Spleen (tissue), 11 donors: ENCODE results near the gene SPX. TPM values are rescaled to one million over a fixed set of nuclear protein-coding genes. Genes with fewer than 3 reads are reported as not detected.

Experiments
- DNase-seq: peaks from one replicate; pipeline ENCODE4 v3.0.0-alpha.2; 2020
- H3K27ac ChIP-seq, 8 donors: fragments of 200-600 bp; sonication (generic) in 7 of 8; 1 replicate in 4 of 8; 2 replicates in 4 of 8; pipeline versions ENCODE4 v1.5.0 to v1.8.0; 2016 to 2021; ENCODE audit warnings: inconsistent platforms in 4 of 8, mild to moderate bottlenecking in 4 of 8, moderate library complexity in 1 of 8
- H3K27me3 ChIP-seq, 7 donors: fragments of 200-600 bp; sonication (generic) in 6 of 7; replicated peaks in 1 of 7; 1 replicate in 4 of 7; 2 replicates in 3 of 7; pipeline versions ENCODE4 v1.5.0 to v1.8.0; 2016 to 2021; ENCODE audit warnings: inconsistent platforms in 3 of 7, mild to moderate bottlenecking in 1 of 7
- H3K36me3 ChIP-seq, 6 donors: fragments of 200-600 bp; sonication (generic) in 5 of 6; 1 replicate in 4 of 6; 2 replicates in 2 of 6; pipeline versions ENCODE4 v1.5.0 to v1.8.0; 2016 to 2021; ENCODE audit warnings: inconsistent platforms in 2 of 6
- H3K4me1 ChIP-seq, 6 donors: fragments of 200-600 bp; sonication (generic) in 5 of 6; 1 replicate in 3 of 6; 2 replicates in 3 of 6; pipeline versions ENCODE4 v1.5.0 to v1.8.0; 2016 to 2021; ENCODE audit warnings: inconsistent platforms in 3 of 6
- H3K4me3 ChIP-seq, 8 donors: fragments of 200-600 bp; sonication (generic) in 7 of 8; 1 replicate in 4 of 8; 2 replicates in 4 of 8; pipeline versions ENCODE4 v1.5.0 to v1.8.0; 2016 to 2021; ENCODE audit warnings: inconsistent platforms in 4 of 8, mild to moderate bottlenecking in 4 of 8, moderate library complexity in 2 of 8
- H3K9me3 ChIP-seq, 8 donors: fragments of 200-600 bp; sonication (generic) in 7 of 8; 1 replicate in 4 of 8; 2 replicates in 4 of 8; pipeline versions ENCODE4 v1.5.0 to v1.8.0; 2016 to 2021; ENCODE audit warnings: inconsistent platforms in 4 of 8
- POLR2A ChIP-seq, 3 donors: fragments of 450-650 bp; IDR thresholded peaks; one replicate each; pipeline ENCODE4 v1.5.1; 2017; ENCODE audit warnings: antibody characterized with exemption in 3 of 3, mild to moderate bottlenecking in 1 of 3
- POLR2AphosphoS5 ChIP-seq, 3 donors: sonication (generic); formaldehyde crosslinking; IDR thresholded peaks; one replicate each; pipeline ENCODE4 v1.5.1; 2017; ENCODE audit warnings: antibody characterized with exemption in 3 of 3
- WGBS, 5 donors: extraction: QIAGEN DNeasy Blood & Tissue Kit in 3 of 5; methylation state at CpG; one replicate each; pipeline versions ENCODE4 v1.1.5 to v1.1.7; 2013 to 2018; 5-methylcytosine and 5-hydroxymethylcytosine counted together
- intact Hi-C: fragments of 100-400 bp; cut with DNase I; formaldehyde crosslinking; loops from one replicate; pipeline ENCODE4 v1.15.0; 2023; ENCODE audit warnings: low total_unique reads
- polyA plus RNA-seq, 3 donors: library from polyadenylated mRNA; stranded (reverse); fragments of 200-250 nt; gene quantifications; one replicate each; pipeline ENCODE4 v1.2.1, GENCODE V29; 2013
- total RNA-seq, 7 donors: library from RNA; depleted of rRNA in 3 of 7; stranded (reverse); fragments of >200 nt in 3 of 7; fragmentation: NEBNext Ultra II Directional in 4 of 7; extraction: Animal tissue kit (Norgen Biotek cat#: 25700) in 4 of 7; gene quantifications; one replicate each; pipeline versions ENCODE4 v1.1.0 to v1.2.1, GENCODE V29; 2016 to 2021
- TF ChIP-seq, protein P1 (sequence below), 11 experiments: fragments of 200-600 bp in 7 of 11; fragments of 450-650 bp in 4 of 11; sonication (generic) in 4 of 11; IDR thresholded peaks in 8 of 11; conservative IDR thresholded peaks in 3 of 11; 1 replicate in 7 of 11; 2 replicates in 4 of 11; pipeline versions ENCODE4 v1.4.0 to v1.8.0; 2016 to 2021; ENCODE audit warnings: antibody characterized with exemption in 11 of 11, inconsistent platforms in 4 of 11, mild to moderate bottlenecking in 1 of 11
- donor health status: healthy with polysubstance abuse.
- donor health status: DM: no; HTN: no; CAD: no; lungs with moderate emphysema.
- donor health status: DM: no; HTN: no; CAD: no.
- donor health status: Bipolar disorder and iron deficiency.
- donor health status: healthy.
- donor health status: DM: no; HTN: no; CAD: no.
- donor health status: DM: yes; HTN: yes; CAD: no.

The SPX gene
- total and polyA plus RNA-seq, 10 donors, result 0.15 to 1.3 (median 0.53) TPM; not detected in 1

DNA sequence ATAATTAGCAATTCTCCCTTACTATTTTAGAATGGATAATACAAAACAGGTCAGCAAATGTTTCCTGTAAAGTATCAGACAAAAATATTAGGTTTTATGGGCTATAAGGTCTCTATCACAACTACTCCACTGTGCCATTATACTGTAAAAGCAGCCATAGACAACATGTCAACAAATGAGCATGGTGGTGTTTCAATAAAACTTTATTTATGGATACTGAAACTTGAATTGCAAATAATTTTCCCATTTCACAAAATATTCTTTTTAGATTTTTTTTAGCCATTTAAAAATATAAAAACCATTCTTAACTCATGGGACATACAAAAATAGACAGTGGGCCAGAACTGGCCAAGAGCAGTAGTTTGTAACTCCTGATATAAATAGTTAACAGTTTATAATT, 40.1 kb upstream of the SPX start:
- Histone ChIP-seq H3K36me3 (peaks cover 7 to 99% (median 55%) of the 10 kb centered on the region in 6 donors), H3K4me1 (no peaks in the 10 kb centered on the region), H3K9me3 (no peaks in the 10 kb centered on the region), H3K27me3 (no peaks in the 10 kb centered on the region), H3K4me3 (no peak overlapping the region), H3K27ac (no peak overlapping the region)
- DNase-seq, result no peak
- TF ChIP-seq POLR2AphosphoS5 (IDR thresholded peaks at IDR 0.05), result no peak
- TF ChIP-seq POLR2A (IDR thresholded peaks at IDR 0.05), result no peak
- TF ChIP-seq, protein P1, sequence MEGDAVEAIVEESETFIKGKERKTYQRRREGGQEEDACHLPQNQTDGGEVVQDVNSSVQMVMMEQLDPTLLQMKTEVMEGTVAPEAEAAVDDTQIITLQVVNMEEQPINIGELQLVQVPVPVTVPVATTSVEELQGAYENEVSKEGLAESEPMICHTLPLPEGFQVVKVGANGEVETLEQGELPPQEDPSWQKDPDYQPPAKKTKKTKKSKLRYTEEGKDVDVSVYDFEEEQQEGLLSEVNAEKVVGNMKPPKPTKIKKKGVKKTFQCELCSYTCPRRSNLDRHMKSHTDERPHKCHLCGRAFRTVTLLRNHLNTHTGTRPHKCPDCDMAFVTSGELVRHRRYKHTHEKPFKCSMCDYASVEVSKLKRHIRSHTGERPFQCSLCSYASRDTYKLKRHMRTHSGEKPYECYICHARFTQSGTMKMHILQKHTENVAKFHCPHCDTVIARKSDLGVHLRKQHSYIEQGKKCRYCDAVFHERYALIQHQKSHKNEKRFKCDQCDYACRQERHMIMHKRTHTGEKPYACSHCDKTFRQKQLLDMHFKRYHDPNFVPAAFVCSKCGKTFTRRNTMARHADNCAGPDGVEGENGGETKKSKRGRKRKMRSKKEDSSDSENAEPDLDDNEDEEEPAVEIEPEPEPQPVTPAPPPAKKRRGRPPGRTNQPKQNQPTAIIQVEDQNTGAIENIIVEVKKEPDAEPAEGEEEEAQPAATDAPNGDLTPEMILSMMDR (IDR thresholded peaks at IDR 0.05 in 8 of 11, conservative IDR thresholded peaks at IDR 0.05 in 3 of 11), result no peak
- intact Hi-C loops, result no loop called here

DNA sequence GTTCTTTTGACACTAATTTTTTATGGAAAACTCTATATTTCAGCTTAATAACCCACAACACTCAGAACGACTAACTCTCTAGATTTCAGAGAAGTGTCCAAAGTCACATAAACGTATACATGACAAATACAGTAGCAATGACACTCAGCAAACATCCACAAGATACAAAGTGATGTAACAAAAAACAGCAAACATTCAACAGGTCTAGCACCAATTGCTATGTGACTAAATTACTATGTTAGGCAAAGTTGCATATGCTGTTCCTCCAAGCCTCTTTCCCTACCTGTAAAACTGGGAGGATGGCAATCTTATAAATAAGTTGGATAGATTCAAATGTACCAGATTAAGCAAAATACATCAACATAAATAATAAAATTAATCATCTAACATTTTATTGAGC, 26.3 kb upstream of the SPX start:
- no peak overlapping the region for H3K27ac ChIP-seq
- H3K36me3 ChIP-seq, result peaks cover 2 to 45% (median 40%) of the 10 kb centered on the region in 6 donors
- TF ChIP-seq POLR2AphosphoS5 (IDR thresholded peaks at IDR 0.05) (no peak), POLR2A (IDR thresholded peaks at IDR 0.05) (no peak)
- TF ChIP-seq, protein P1 (IDR thresholded peaks at IDR 0.05 in 8 of 11, conservative IDR thresholded peaks at IDR 0.05 in 3 of 11), result no peak
- 69 to 82% (median 78%) methylated on average over 2 of the region's 2 CpGs for WGBS, 5 donors
- intact Hi-C loops, result loop anchor here (10.0 kb wide), 1 partner anchor 65 kb away; the partner anchor contains the start of gene PYROXD1
- peaks cover 34 to 64% (median 52%) of the 10 kb centered on the region in 6 donors for H3K4me1 ChIP-seq
- DNase-seq, result no peak
- H3K4me3 ChIP-seq, result peak overlapping the region in 2 of 8 donors; percentile 88 to 90
- no peaks in the 10 kb centered on the region for H3K27me3 ChIP-seq
- no peaks in the 10 kb centered on the region for H3K9me3 ChIP-seq

DNA sequence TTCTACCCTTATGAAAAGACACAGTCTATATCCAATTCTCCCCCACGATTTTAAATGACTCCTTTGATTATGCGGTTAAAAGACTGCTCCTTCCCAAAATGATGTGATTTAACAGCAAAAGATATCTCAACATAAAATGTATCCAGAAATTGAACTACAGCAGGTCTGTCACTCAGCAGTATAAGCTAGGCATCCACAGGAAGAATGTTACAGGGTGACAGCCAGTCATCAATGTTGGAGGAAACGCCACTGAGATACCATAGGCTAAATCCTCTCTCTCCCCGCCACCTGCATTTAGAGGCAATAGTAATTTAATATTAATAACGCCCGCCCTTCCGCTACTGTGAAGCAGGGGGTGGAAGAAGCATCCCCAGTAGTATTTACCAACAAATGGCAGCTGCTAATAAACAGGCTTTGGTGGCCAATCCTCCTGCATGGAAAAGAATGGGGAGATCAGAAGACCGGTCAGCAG, 25.3 kb upstream of the SPX start:
- no peaks in the 10 kb centered on the region for H3K27me3 ChIP-seq
- DNase-seq, result no peak
- intact Hi-C loops, result no loop called here
- 8 to 12% (median 9%) methylated on average over 8 of the region's 8 CpGs for WGBS, 5 donors
- peak overlapping the region; percentile 79 to 93 (median 90) for H3K27ac ChIP-seq
- TF ChIP-seq, protein P1 (IDR thresholded peaks at IDR 0.05 in 8 of 11, conservative IDR thresholded peaks at IDR 0.05 in 3 of 11), result no peak
- peak overlapping the region; percentile 82 to 100 (median 89) for H3K4me3 ChIP-seq
- H3K9me3 ChIP-seq, result no peaks in the 10 kb centered on the region
- H3K4me1 ChIP-seq, result peaks cover 39 to 75% (median 61%) of the 10 kb centered on the region in 6 donors
- peaks cover 2 to 34% (median 29%) of the 10 kb centered on the region in 6 donors for H3K36me3 ChIP-seq

DNA sequence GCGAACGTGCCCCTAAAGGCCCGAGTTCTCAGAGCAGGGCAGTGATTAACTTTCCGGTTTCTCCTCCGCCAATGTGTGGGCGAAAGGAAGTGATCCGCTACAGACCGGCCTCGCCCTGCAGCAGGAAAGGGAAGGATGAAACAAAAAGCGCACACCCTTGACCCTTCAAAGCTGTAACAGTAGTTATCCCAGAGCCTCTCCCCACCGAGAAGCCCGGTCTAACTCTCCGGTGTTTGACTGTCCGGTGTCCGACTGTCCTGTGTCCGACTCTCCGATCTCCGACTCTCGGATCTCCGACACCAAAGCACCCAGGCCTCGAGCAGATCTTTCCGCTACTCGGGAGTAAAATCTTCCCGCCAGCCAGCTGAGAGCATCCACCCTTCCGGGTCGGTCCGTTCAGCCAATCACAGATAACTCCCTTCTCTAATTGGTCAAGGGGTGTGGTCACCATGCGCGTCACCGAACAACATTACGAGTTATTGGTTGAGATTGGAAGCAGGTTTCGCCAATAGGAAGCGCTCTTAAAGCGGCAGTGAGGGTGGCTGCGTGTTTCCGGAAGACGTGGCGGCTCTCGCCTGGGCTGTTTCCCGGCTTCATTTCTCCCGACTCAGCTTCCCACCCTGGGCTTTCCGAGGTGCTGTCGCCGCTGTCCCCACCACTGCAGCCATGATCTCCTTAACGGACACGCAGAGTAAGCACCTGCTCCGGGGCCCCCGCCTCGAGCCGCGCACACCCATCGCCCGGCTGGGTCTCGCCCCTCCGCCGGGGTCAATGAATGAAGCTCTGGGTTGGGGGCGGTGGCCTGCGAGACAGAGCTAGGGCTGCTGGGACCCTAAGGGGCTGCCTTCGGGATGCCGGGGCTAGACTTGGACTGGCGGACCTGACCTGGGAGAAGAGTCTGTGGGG, 24.6 kb upstream of the SPX start, which contains the start of the genes GOLT1B and RECQL:
GOLT1B (plus strand) TSS at position 532 of the 906 bp plus-strand sequence; CDS start at position 667, 135 bp downstream.
RECQL (minus strand) TSS at position 378 of the 906 bp plus-strand sequence. CDS start 2,065 bp downstream, outside the sequence.
- Histone ChIP-seq H3K27ac (peak within 1 kb of the TSS; percentile 85 to 93 (median 90)), H3K9me3 (no peaks in the 10 kb centered on the region), H3K36me3 (peaks cover 2 to 27% (median 23%) of the 10 kb centered on the region in 6 donors), H3K4me1 (peaks cover 39 to 82% (median 62%) of the 10 kb centered on the region in 6 donors), H3K27me3 (no peaks in the 10 kb centered on the region), H3K4me3 (peak within 1 kb of the TSS; percentile 82 to 100 (median 89))
- peak; percentile 93 for DNase-seq
- WGBS, 5 donors, result 0 to 1% (median 0%) methylated on average over 53 to 61 of the region's 61 CpGs
- TF ChIP-seq POLR2A (IDR thresholded peaks at IDR 0.05) (peak in 1 of 3 donors; percentile 41), POLR2AphosphoS5 (IDR thresholded peaks at IDR 0.05) (peak; percentile 86 to 91 (median 87))
- TF ChIP-seq, protein P1 (IDR thresholded peaks at IDR 0.05 in 8 of 11, conservative IDR thresholded peaks at IDR 0.05 in 3 of 11), result peak in 3 of 11 experiments; percentile 6 to 16 (median 15)
- intact Hi-C loops, result no loop called here
